Lower leg skin (tissue), 3 donors: ENCODE data around the gene SENP6.

Experiments used
- POLR2A ChIP-seq, 2 donors: fragments of 450-650 bp; IDR thresholded peaks; one replicate each; pipeline ENCODE4 v1.6.1; 2016 to 2017; ENCODE audit warnings: antibody characterized with exemption in 2 of 2, mild to moderate bottlenecking in 1 of 2, moderate library complexity in 1 of 2
- TF ChIP-seq, protein P1 (sequence below), 3 donors: fragments of 450-650 bp; IDR thresholded peaks; one replicate each; pipeline ENCODE4 v1.5.1; 2016; ENCODE audit warnings: antibody characterized with exemption in 3 of 3, mild to moderate bottlenecking in 3 of 3, moderate library complexity in 2 of 3

- TF ChIP-seq, protein P1, sequence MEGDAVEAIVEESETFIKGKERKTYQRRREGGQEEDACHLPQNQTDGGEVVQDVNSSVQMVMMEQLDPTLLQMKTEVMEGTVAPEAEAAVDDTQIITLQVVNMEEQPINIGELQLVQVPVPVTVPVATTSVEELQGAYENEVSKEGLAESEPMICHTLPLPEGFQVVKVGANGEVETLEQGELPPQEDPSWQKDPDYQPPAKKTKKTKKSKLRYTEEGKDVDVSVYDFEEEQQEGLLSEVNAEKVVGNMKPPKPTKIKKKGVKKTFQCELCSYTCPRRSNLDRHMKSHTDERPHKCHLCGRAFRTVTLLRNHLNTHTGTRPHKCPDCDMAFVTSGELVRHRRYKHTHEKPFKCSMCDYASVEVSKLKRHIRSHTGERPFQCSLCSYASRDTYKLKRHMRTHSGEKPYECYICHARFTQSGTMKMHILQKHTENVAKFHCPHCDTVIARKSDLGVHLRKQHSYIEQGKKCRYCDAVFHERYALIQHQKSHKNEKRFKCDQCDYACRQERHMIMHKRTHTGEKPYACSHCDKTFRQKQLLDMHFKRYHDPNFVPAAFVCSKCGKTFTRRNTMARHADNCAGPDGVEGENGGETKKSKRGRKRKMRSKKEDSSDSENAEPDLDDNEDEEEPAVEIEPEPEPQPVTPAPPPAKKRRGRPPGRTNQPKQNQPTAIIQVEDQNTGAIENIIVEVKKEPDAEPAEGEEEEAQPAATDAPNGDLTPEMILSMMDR (IDR thresholded peaks at IDR 0.05), result no peak
- TF ChIP-seq POLR2A (IDR thresholded peaks at IDR 0.05), result no peak
These were observed 21.7 kb upstream of the SENP6 start for GRCh38 chr6:75579951-75580350.
